Fibroblast of lung (primary cell): ENCODE results near the gene ASH1L. TPM values are rescaled to one million over a fixed set of nuclear protein-coding genes. Genes with fewer than 3 reads are reported as not detected.

Experiments used
- DNase-seq, 2 donors: peaks; one replicate each; pipeline versions ENCODE4 v3.0.0 to v3.0.0-alpha.2; 2010; ENCODE audit warnings: low read depth in 2 of 2
- H2AFZ ChIP-seq: 2 replicates; pipeline ENCODE4 v1.5.1; 2012; ENCODE audit warnings: low read length, control low read depth, inconsistent platforms
- H3K27ac ChIP-seq: 2 replicates; pipeline ENCODE4 v1.5.1; 2011; ENCODE audit warnings: low read length, control low read depth; ENCODE audit not compliant: insufficient read depth
- H3K27me3 ChIP-seq: 2 replicates; pipeline ENCODE4 v1.5.1; 2011; ENCODE audit warnings: mild to moderate bottlenecking, low read length; ENCODE audit not compliant: control insufficient read depth, insufficient read depth
- H3K36me3 ChIP-seq: 2 replicates; pipeline ENCODE4 v1.5.1; 2011; ENCODE audit warnings: low read length; ENCODE audit not compliant: control insufficient read depth, insufficient read depth
- H3K4me1 ChIP-seq: 2 replicates; pipeline ENCODE4 v1.5.1; 2011; ENCODE audit warnings: low read length; ENCODE audit not compliant: control insufficient read depth, insufficient read depth; ENCODE audit errors: extremely low read depth
- H3K4me2 ChIP-seq: 2 replicates; pipeline ENCODE4 v1.5.1; 2011; ENCODE audit warnings: low read length, control low read depth; ENCODE audit not compliant: insufficient read depth; ENCODE audit errors: extremely low read depth
- H3K4me3 ChIP-seq, 4 experiments: fragments of 200-600 bp in 1 of 4; sonication (generic) in 1 of 4; replicated peaks in 1 of 4; 2 replicates each; pipeline ENCODE4 v1.5.1; 2011 to 2016; ENCODE audit warnings: low read length in 4 of 4, low read depth in 3 of 4, mild to moderate bottlenecking in 3 of 4, control low read depth in 2 of 4, inconsistent platforms in 1 of 4, mixed read lengths in 1 of 4; ENCODE audit not compliant: insufficient read depth in 1 of 4; ENCODE audit errors: control extremely low read depth in 1 of 4
- H3K79me2 ChIP-seq: 2 replicates; pipeline ENCODE4 v1.5.1; 2012; ENCODE audit warnings: mild to moderate bottlenecking, low read length, inconsistent platforms; ENCODE audit not compliant: control insufficient read depth, insufficient read depth
- H3K9ac ChIP-seq: 2 replicates; pipeline ENCODE4 v1.5.1; 2011; ENCODE audit warnings: mild to moderate bottlenecking, low read length, control low read depth; ENCODE audit not compliant: insufficient read depth
- H3K9me3 ChIP-seq: 2 replicates; pipeline ENCODE4 v1.5.1; 2012; ENCODE audit warnings: low read depth, low read length; ENCODE audit not compliant: control insufficient read depth, insufficient read depth
- H4K20me1 ChIP-seq: 2 replicates; pipeline ENCODE4 v1.5.1; 2011; ENCODE audit warnings: low read length; ENCODE audit not compliant: control insufficient read depth, insufficient read depth; ENCODE audit errors: extremely low read depth
- CTCF ChIP-seq, 2 donors: IDR thresholded peaks in 1 of 2; conservative IDR thresholded peaks in 1 of 2; 1 replicate in 1 of 2; 2 replicates in 1 of 2; pipeline ENCODE4 v1.5.1; 2011 to 2012; ENCODE audit warnings: low read length in 2 of 2, control low read depth in 1 of 2, inconsistent platforms in 1 of 2, low read depth in 1 of 2, mild to moderate bottlenecking in 1 of 2
- EZH2 ChIP-seq: IDR thresholded peaks from 2 replicates; pipeline ENCODE4 v1.5.1; 2012; ENCODE audit warnings: low read length, control low read depth, mild to moderate bottlenecking; ENCODE audit errors: missing control alignments
- polyA plus RNA-seq, 2 donors: library from polyadenylated mRNA; depleted of rRNA in 1 of 2; stranded (reverse) in 1 of 2; unstranded in 1 of 2; fragments of >200 nt; gene quantifications; 2 replicates each; pipeline ENCODE4 v1.2.1, GENCODE V29; 2011 to 2012; ENCODE audit warnings: missing spikeins in 1 of 2
- total RNA-seq: library from RNA; depleted of rRNA; stranded (reverse); fragments of >200 nt; gene quantifications from 2 replicates; pipeline ENCODE4 v1.2.1, GENCODE V29; 2014

ASH1L gene
- total and polyA plus RNA-seq, 2 donors (not counting 1 experiment from before 2014, with no cell fraction given): 19.4 to 35.7 TPM

DNA sequence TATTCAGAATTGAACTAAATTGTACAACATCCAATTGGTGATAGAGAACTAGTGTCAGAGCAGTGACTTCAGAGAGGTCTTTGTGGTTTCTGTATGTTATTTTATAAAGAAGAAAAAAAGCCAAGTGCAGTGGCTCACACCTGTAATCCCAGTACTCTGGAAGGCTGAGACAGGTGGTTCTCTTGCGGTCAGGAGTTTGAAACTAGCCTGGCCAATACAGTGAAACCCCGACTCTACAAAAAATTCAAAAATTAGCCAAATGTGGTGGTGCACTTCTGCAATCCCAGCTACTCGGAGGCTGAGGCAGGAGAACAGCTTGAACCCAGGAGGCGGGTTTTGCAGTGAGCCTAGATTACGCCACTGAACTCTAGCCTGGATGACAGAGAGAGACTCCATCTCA lies 90.7 kb downstream of the ASH1L start:
- no peak overlapping the region for H3K27ac ChIP-seq
- H3K27me3 ChIP-seq: no peaks in the 10 kb centered on the region
- H3K4me1 ChIP-seq: peaks cover under 1% of the 10 kb centered on the region
- H3K9ac ChIP-seq: no peak overlapping the region
- H3K4me3 ChIP-seq: no peak overlapping the region
- no peaks in the 10 kb centered on the region for H4K20me1 ChIP-seq
- DNase-seq: no peak
- no peak for TF ChIP-seq CTCF (conservative IDR thresholded peaks at IDR 0.05 in 1 of 2, IDR thresholded peaks at IDR 0.05 in 1 of 2; ENCODE audit: low read depth in 1 of 2, low read length in 2 of 2)
- no peak for TF ChIP-seq EZH2
- H3K79me2 ChIP-seq: peaks cover 8% of the 10 kb centered on the region
- H3K9me3 ChIP-seq: no peaks in the 10 kb centered on the region
- no peak overlapping the region for H2AFZ ChIP-seq
- H3K4me2 ChIP-seq: no peak overlapping the region
- no peaks in the 10 kb centered on the region for H3K36me3 ChIP-seq

DNA sequence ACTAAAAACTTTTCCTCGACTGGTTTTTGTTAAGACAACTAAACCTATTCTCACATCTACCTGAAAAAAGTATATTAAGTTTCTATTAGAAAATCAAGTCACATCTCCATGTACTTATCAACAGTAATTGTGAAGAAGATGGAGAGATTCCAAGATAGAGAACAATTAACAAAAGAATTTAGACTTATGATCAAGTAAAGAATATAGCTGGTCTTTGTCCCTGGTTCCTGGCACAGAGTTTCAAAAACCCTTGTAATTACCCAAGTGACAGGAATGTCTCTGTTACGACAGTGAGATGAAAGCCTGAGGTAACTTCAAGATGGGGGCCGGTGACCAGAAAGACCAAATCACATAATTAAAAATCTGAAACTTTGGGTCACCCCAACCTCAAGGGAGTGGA lies 91.6 kb downstream of the ASH1L start:
- peaks cover 5% of the 10 kb centered on the region for H3K4me1 ChIP-seq
- DNase-seq: no peak
- TF ChIP-seq EZH2 (no peak), CTCF (conservative IDR thresholded peaks at IDR 0.05 in 1 of 2, IDR thresholded peaks at IDR 0.05 in 1 of 2; ENCODE audit: low read depth in 1 of 2, low read length in 2 of 2) (no peak)
- H4K20me1 ChIP-seq: no peaks in the 10 kb centered on the region
- no peaks in the 10 kb centered on the region for H3K27me3 ChIP-seq
- no peaks in the 10 kb centered on the region for H3K9me3 ChIP-seq
- H3K27ac ChIP-seq: no peak overlapping the region
- H3K4me3 ChIP-seq: no peak overlapping the region
- H3K4me2 ChIP-seq: no peak overlapping the region
- H3K36me3 ChIP-seq: no peaks in the 10 kb centered on the region
- no peak overlapping the region for H2AFZ ChIP-seq
- H3K79me2 ChIP-seq: peaks cover 10% of the 10 kb centered on the region
- H3K9ac ChIP-seq: no peak overlapping the region

- Histone ChIP-seq H4K20me1 (no peaks in the 10 kb centered on the region), H3K4me1 (peaks cover 5% of the 10 kb centered on the region), H3K9me3 (no peaks in the 10 kb centered on the region), H3K79me2 (peaks cover 4% of the 10 kb centered on the region), H3K27me3 (no peaks in the 10 kb centered on the region), H3K9ac (no peak overlapping the region), H3K27ac (peak overlapping the region; percentile 41), H2AFZ (no peak overlapping the region), H3K36me3 (no peaks in the 10 kb centered on the region), H3K4me3 (no peak overlapping the region), H3K4me2 (no peak overlapping the region)
- DNase-seq: peak; percentile 53 to 92
- TF ChIP-seq EZH2 (no peak), CTCF (conservative IDR thresholded peaks at IDR 0.05 in 1 of 2, IDR thresholded peaks at IDR 0.05 in 1 of 2; ENCODE audit: low read depth in 1 of 2, low read length in 2 of 2) (no peak)
Observed at GRCh38 chr1:155466996-155467395, 95.6 kb downstream of the ASH1L start.
